ENCODE measurements around the gene ASAP3. TPM values are rescaled to one million over a fixed set of nuclear protein-coding genes. Genes with fewer than 3 reads are reported as not detected.
A peak's percentile ranks its signal among the peaks of the same experiment; 100 is the strongest.
"Not testable (repeated sequence)": the region's sequence is repeated elsewhere in the genome, so short reads cannot be mapped to it uniquely, and the experiment has no call there.

Gene ASAP3
- total RNA-seq, 6 donors from 2014 or later = 29.5 to 47.2 (median 41.8) TPM

DNA sequence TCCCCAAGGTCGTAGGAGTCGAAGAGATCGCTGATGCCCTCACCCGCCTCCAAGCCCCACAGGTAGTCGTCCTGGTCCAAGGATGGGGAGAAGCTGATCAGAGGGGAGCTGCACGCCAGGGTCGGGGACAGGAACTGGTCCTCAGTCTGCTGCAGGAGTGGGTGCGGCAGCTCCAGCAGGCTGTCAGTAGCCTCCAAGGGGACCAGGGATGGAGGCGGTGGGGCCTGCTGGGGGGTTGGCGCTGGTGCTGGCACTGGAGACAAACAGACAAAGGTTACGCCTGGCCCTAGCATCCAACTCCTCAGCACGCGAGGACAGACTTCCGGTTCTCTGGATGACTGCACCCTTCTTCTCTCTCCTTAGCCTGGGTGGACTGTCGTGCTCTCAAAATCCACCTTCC lies 25.9 kb upstream of the ASAP3 start:
- no peak overlapping the region for H3K4me3 ChIP-seq
- DNase-seq = no peak
- no peak overlapping the region for H3K27ac ChIP-seq
- no peaks in the 10 kb centered on the region for H3K27me3 ChIP-seq
- WGBS, 2 donors = 97 to 98% methylated on average over 11 to 15 of the region's 15 CpGs
- H3K36me3 ChIP-seq = no peaks in the 10 kb centered on the region
- TF ChIP-seq EP300 (IDR thresholded peaks at IDR 0.05) (no peak), POLR2AphosphoS5 (IDR thresholded peaks at IDR 0.05) (no peak), POLR2A (IDR thresholded peaks at IDR 0.05) (no peak)
- TF ChIP-seq, protein P1, sequence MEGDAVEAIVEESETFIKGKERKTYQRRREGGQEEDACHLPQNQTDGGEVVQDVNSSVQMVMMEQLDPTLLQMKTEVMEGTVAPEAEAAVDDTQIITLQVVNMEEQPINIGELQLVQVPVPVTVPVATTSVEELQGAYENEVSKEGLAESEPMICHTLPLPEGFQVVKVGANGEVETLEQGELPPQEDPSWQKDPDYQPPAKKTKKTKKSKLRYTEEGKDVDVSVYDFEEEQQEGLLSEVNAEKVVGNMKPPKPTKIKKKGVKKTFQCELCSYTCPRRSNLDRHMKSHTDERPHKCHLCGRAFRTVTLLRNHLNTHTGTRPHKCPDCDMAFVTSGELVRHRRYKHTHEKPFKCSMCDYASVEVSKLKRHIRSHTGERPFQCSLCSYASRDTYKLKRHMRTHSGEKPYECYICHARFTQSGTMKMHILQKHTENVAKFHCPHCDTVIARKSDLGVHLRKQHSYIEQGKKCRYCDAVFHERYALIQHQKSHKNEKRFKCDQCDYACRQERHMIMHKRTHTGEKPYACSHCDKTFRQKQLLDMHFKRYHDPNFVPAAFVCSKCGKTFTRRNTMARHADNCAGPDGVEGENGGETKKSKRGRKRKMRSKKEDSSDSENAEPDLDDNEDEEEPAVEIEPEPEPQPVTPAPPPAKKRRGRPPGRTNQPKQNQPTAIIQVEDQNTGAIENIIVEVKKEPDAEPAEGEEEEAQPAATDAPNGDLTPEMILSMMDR (IDR thresholded peaks at IDR 0.05) = no peak
- ATAC-seq (ENCODE audit: low FRiP score in 2 of 2) = no peak
- no peaks in the 10 kb centered on the region for H3K9me3 ChIP-seq
- H3K4me1 ChIP-seq = peaks cover 0 to 3% (median 0%) of the 10 kb centered on the region in 4 donors

GRCh38 chr1:23506376-23507107 lies 22.6 kb upstream of the ASAP3 start:
- Histone ChIP-seq H3K36me3 (no peaks in the 10 kb centered on the region), H3K4me1 (peaks cover 0 to 4% (median 0%) of the 10 kb centered on the region in 4 donors), H3K27me3 (no peaks in the 10 kb centered on the region), H3K9me3 (no peaks in the 10 kb centered on the region), H3K27ac (no peak overlapping the region), H3K4me3 (no peak overlapping the region)
- WGBS, 2 donors = 80 to 87% methylated on average over 12 to 13 of the region's 13 CpGs
- ATAC-seq (ENCODE audit: low FRiP score in 2 of 2) = no peak
- no peak for TF ChIP-seq POLR2A (IDR thresholded peaks at IDR 0.05)
- no peak for TF ChIP-seq EP300 (IDR thresholded peaks at IDR 0.05)
- TF ChIP-seq, protein P1 (IDR thresholded peaks at IDR 0.05) = no peak
- no peak for TF ChIP-seq POLR2AphosphoS5 (IDR thresholded peaks at IDR 0.05)
- DNase-seq = no peak

DNA sequence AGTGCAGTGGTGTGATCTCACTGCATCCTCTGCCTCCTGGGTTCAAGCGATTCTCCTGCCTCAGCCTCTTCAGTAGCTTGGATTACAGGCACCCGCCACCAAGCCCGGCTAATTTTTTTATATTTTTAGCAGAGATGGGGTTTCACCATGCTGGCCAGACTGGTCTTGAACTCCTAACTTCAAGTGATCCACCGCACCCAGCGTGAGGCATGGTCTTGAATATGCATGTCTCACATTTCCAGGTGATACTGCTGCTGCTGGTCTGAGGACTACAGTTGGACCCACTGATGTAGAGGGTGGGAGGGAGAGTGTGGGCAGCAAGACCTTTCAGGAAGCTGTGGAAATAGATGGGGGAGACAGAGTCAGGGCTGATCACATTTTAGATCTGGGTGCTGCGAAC lies 21.9 kb upstream of the ASAP3 start:
- Histone ChIP-seq H3K4me1 (peaks cover 0 to 4% (median 0%) of the 10 kb centered on the region in 4 donors), H3K4me3 (no peak overlapping the region), H3K9me3 (no peaks in the 10 kb centered on the region), H3K36me3 (no peaks in the 10 kb centered on the region), H3K27me3 (no peaks in the 10 kb centered on the region), H3K27ac (no peak overlapping the region)
- DNase-seq (no peak), ATAC-seq (ENCODE audit: low FRiP score in 2 of 2) (no peak)
- 91 to 93% methylated on average over 6 of the region's 6 CpGs for WGBS, 2 donors
- TF ChIP-seq POLR2A (IDR thresholded peaks at IDR 0.05) (no peak), EP300 (IDR thresholded peaks at IDR 0.05) (no peak), POLR2AphosphoS5 (IDR thresholded peaks at IDR 0.05) (no peak)
- TF ChIP-seq, protein P1 (IDR thresholded peaks at IDR 0.05) = no peak

GRCh38 chr1:23504156-23504555 lies 20.2 kb upstream of the ASAP3 start:
- not testable (repeated sequence) for H3K4me3 ChIP-seq; H3K27me3 ChIP-seq; H3K9me3 ChIP-seq; ATAC-seq (ENCODE audit: low FRiP score in 2 of 2); H3K4me1 ChIP-seq; H3K27ac ChIP-seq; H3K36me3 ChIP-seq
- DNase-seq = peak in 1 of 2 donors; percentile 57
- whole genome bisulfite sequencing, 2 donors = 70% methylated on average over 2 of the region's 24 CpGs; no CpG with 5 or more reads in 1 of the 2 donors

DNA sequence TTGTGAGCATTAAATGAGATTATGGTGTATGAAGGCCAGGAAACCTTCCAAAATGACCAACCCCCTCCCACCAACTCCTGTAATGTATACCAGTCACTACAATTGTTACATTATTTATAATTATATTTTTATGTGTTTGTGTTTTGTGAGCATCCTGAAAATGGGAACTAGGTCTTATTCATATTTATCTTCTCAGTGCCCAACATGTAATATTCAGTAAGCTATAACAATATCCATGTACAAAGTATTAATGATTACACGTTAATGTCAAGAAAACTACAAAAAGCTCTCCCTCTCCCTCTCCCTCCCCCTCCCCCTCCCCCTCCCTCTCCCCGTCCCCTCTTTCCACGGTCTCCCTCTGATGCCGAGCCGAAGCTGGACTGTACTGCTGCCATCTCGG lies 19.0 kb upstream of the ASAP3 start:
- no peak overlapping the region for H3K4me3 ChIP-seq
- ATAC-seq (ENCODE audit: low FRiP score in 2 of 2) = no peak
- H3K27me3 ChIP-seq = no peaks in the 10 kb centered on the region
- no peak overlapping the region for H3K27ac ChIP-seq
- peaks cover 0 to 4% (median 0%) of the 10 kb centered on the region in 4 donors for H3K4me1 ChIP-seq
- no peak for DNase-seq
- H3K36me3 ChIP-seq = no peaks in the 10 kb centered on the region
- 69 to 78% methylated on average over 3 to 5 of the region's 6 CpGs for WGBS, 2 donors
- no peaks in the 10 kb centered on the region for H3K9me3 ChIP-seq
- TF ChIP-seq EP300 (IDR thresholded peaks at IDR 0.05) (no peak), POLR2A (IDR thresholded peaks at IDR 0.05) (no peak), POLR2AphosphoS5 (IDR thresholded peaks at IDR 0.05) (no peak)
- TF ChIP-seq, protein P1 (IDR thresholded peaks at IDR 0.05) = no peak

Measured in upper lobe of left lung (tissue), 6 donors.